ENCODE measurements around the gene AKAP3.

The AKAP3 gene

GRCh38 chr12:4648501-4649357, at the start of gene AKAP3, which contains the start of gene NDUFA9:
Gene AKAP3, minus strand, starts transcription at chr12:4649051. Its CDS starts 10,855 bp downstream, at chr12:4638196.
Gene NDUFA9, plus strand, starts transcription at chr12:4649114. Its CDS starts 13 bp downstream, at chr12:4649127.
- peak; percentile 92 for DNase-seq (ENCODE audit: low spot score)

GRCh38 chr12:4690760-4691159, 41.9 kb upstream of the AKAP3 start:
- no peak for DNase-seq (ENCODE audit: low spot score)

DNA sequence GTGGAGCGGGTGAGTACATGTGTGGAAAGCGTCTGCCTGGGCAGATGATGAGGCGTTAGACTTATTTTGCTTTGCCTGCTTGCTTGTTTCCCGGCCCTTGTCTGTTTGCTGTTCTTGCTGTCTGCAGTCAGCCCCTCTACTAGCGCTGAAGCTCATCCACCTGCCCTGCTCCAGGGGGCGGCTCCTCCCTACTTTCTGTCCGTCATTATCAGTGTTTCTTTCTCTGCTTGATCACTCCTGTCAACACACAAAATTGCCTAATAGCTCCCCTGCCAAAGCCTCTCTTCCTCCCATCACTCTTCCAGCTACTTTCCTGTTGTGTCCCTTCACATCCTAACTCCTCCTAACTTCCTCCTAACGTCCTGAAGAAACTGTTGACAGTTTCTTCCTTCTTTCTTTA, 36.5 kb upstream of the AKAP3 start:
- DNase-seq (ENCODE audit: low spot score) = no peak

DNA sequence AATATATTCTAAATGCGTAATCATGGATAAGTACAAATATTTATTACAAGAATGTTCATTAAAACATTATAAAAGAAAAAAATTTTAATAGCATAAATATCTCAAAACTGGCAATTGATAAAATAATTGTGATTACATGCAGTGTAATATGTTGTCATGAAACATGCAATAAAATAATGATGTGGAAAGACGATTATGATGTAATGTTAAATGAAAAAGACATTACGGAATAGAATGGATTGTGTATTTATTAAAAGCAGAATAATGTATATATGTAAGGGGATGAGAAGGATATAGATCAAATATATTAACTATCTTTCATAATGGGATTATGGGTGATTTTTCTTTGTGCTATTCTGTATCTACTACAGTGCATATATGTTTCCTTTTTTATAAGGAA, 32.9 kb upstream of the AKAP3 start:
- no peak for DNase-seq (ENCODE audit: low spot score)

- DNase-seq (ENCODE audit: low spot score) = no peak
Measured at GRCh38 chr12:4679711-4680110, 30.9 kb upstream of the AKAP3 start.

DNA sequence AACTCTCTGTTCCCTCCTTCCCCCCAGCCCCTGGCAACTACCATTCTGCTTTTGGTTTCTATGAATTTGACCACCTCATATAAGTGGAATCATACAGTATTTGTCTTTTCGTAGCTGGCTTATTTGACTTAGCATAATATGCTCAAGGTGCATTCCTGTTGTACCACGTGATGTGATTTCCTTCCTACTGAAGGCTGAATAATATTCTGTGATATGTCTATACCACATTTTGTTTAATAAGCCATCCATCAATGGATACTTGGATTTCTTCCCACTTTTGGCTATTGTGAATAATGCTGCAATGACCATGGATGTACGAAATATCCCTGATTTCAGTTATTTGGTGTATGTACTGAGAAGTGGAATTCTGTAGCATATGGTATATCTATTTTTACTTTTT, 16.4 kb upstream of the AKAP3 start:
- no peak for DNase-seq (ENCODE audit: low spot score)

DNA sequence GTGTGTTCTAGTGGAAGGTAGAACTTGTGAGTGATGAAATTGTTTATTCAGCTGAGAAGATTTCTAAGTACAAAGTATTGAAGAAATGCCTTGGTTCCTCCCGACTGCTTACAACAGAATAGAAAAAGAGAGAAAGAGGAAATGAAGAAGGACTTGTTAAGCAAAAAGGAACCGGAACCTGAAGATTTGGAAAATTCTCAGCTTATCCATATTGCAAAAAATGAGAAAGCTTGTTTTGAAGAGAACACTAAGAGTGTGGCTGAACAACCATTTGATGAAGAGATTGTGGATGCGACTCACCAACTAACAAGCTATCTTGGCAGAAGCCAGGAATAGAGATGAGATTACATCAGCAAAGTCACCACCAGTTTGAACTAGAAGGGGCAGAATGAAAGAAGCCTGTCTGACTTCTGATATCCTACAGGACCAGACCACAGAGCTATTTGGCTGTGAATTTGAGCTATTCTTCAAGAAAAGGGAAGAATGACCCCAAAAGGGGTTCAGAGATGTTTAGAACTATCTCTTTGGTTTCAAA, 15.2 kb upstream of the AKAP3 start:
- peak; percentile 69 for DNase-seq (ENCODE audit: low spot score)

GRCh38 chr12:4653691-4654090, 4.8 kb upstream of the AKAP3 start:
- DNase-seq (ENCODE audit: low spot score) = no peak

DNA sequence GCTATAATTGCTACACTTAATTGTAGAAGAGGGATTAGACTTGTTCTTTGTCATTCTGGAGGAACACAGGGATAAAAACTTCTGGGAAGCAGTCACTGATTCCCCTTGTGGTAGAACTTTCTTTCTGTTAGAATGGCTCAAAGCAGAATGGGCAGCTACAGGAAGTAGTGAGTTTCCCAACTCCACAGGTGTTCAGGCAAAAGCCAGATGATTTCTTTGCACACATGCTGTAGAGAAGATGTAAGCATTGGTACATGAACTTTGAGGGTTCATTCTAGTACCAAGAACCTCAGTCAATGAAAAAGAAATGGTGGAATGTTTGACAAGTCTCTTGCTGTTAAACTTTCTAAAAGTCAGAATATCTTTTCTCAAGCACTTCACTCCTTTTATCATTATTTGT, 4.4 kb upstream of the AKAP3 start:
- no peak for DNase-seq (ENCODE audit: low spot score)

DNA sequence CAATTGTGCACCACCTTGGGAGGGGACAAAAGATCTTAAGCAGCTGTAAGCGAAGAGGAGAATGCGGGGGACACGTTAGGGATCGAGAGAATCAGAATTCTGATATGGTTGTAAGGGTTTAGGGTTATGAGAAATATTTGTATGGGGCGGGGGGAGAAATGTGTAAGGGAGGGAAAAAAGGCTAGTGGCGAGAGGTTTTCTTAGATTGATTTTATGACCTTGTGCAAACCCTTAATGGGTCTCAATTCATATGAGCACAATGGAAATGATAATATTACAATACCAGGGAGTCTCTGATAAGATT, 459 bp upstream of the AKAP3 start:
- no peak for DNase-seq (ENCODE audit: low spot score)

DNA sequence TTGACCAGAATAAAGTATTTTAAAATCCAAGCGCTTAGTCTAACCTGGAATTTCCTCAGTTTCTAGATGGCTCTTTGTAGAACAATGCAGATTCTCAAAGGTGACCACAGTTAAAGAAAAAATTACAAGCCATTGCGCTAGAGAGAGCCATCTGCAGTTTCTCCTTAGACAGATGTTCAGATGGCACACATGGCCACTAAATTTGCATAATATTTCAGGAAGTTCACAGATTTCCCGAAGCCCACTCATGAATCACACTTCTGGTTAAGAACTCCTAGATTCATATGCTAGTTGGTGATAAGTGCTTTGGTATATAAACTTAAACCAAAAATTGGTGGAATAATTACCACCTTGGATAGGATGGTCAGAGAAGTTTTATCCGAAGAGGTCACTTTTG, 749 bp downstream of the AKAP3 start:
- peak; percentile 6 for DNase-seq (ENCODE audit: low spot score)

GRCh38 chr12:4645023-4645422, 3.8 kb downstream of the AKAP3 start:
- no peak for DNase-seq (ENCODE audit: low spot score)

GRCh38 chr12:4643747-4644146, 5.1 kb downstream of the AKAP3 start:
- DNase-seq (ENCODE audit: low spot score) = no peak

- DNase-seq (ENCODE audit: low spot score) = no peak
Measured at GRCh38 chr12:4630262-4630661, 18.6 kb downstream of the AKAP3 start.

GRCh38 chr12:4628406-4628805, 20.4 kb downstream of the AKAP3 start:
- DNase-seq (ENCODE audit: low spot score) = no peak

GRCh38 chr12:4626543-4626942, 22.3 kb downstream of the AKAP3 start:
- no peak for DNase-seq (ENCODE audit: low spot score)

GRCh38 chr12:4621511-4621910, 27.3 kb downstream of the AKAP3 start:
- DNase-seq (ENCODE audit: low spot score) = no peak

DNA sequence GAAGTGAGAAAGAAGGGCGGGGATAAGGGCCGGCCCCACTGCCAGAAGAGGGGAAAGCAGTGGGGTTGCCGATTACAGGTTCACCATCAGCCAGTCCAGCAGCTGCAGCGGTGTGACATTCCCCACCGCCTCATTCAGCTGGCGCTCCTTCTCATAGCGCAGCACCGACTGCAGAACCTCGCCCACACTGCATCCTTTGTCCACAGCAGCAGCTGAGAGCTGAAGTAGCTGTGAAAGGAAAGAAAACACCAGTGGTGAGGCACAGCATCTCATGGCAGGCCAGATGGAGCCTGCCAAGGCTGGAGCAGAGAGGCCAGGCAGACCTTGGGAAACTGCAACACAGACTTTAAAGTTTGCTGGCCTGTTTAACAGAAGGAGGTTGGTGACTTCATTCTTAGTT, 33.2 kb downstream of the AKAP3 start:
- DNase-seq (ENCODE audit: low spot score) = no peak

- DNase-seq (ENCODE audit: low spot score) = no peak
Measured at GRCh38 chr12:4610481-4610880, 38.4 kb downstream of the AKAP3 start.

GRCh38 chr12:4609071-4609470, 39.8 kb downstream of the AKAP3 start:
- DNase-seq (ENCODE audit: low spot score) = no peak

- no peak for DNase-seq (ENCODE audit: low spot score)
Measured at GRCh38 chr12:4607056-4607455, 41.8 kb downstream of the AKAP3 start.

GRCh38 chr12:4604684-4605193, 44.1 kb downstream of the AKAP3 start:
- peak; percentile 92 for DNase-seq (ENCODE audit: low spot score)

DNA sequence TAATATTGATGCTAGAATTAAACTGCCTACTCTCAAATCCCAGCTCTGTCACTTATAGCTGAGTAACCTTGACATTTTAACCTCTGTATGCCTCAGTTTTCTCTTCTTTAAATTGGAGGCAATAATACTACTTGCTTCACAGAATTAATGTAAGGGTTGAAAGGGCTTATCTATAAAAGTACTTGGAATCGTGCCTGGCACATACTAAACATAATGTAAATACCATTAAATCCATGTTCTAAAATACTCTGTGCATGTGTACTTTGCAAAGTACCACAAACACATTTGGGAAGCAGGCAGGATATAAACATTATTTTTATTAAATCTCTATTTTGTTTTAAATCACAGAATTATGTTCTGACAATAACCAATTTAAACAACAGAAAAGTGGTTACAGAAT, 44.9 kb downstream of the AKAP3 start:
- no peak for DNase-seq (ENCODE audit: low spot score)

GRCh38 chr12:4603421-4603820, 45.4 kb downstream of the AKAP3 start:
- no peak for DNase-seq (ENCODE audit: low spot score)

Measured in AG20443 (cell line).